ENCODE data around the gene CEP19.

GRCh38 chr3:196694202-196694638, 17.8 kb downstream of the CEP19 start:
- TF ChIP-seq, protein P1, sequence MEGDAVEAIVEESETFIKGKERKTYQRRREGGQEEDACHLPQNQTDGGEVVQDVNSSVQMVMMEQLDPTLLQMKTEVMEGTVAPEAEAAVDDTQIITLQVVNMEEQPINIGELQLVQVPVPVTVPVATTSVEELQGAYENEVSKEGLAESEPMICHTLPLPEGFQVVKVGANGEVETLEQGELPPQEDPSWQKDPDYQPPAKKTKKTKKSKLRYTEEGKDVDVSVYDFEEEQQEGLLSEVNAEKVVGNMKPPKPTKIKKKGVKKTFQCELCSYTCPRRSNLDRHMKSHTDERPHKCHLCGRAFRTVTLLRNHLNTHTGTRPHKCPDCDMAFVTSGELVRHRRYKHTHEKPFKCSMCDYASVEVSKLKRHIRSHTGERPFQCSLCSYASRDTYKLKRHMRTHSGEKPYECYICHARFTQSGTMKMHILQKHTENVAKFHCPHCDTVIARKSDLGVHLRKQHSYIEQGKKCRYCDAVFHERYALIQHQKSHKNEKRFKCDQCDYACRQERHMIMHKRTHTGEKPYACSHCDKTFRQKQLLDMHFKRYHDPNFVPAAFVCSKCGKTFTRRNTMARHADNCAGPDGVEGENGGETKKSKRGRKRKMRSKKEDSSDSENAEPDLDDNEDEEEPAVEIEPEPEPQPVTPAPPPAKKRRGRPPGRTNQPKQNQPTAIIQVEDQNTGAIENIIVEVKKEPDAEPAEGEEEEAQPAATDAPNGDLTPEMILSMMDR (IDR thresholded peaks at IDR 0.05; ENCODE audit: control extremely low read depth in 1 of 3, insufficient read depth in 1 of 3, low read depth in 1 of 3, low read length in 3 of 3): no peak
- TF ChIP-seq ZNF274 (IDR thresholded peaks at IDR 0.05; ENCODE audit: borderline replicate concordance, extremely low read depth, low read length): no peak
- no peak for TF ChIP-seq EP300 (IDR thresholded peaks at IDR 0.05; ENCODE audit: borderline replicate concordance in 1 of 2, low read depth in 2 of 2, low read length in 2 of 2)
- TF ChIP-seq YY1 (IDR thresholded peaks at IDR 0.05; ENCODE audit: low read depth, low read length): no peak
- no peak for TF ChIP-seq EZH2 (IDR thresholded peaks at IDR 0.05; ENCODE audit: low read depth, low read length, severe bottlenecking)
- no peak for TF ChIP-seq POLR2A (IDR thresholded peaks at IDR 0.05; ENCODE audit: control extremely low read depth in 1 of 2, low read depth in 2 of 2, low read length in 2 of 2)
- no peak for TF ChIP-seq JUN (IDR thresholded peaks at IDR 0.05; ENCODE audit: low read depth, low read length)
- TF ChIP-seq, protein P2, sequence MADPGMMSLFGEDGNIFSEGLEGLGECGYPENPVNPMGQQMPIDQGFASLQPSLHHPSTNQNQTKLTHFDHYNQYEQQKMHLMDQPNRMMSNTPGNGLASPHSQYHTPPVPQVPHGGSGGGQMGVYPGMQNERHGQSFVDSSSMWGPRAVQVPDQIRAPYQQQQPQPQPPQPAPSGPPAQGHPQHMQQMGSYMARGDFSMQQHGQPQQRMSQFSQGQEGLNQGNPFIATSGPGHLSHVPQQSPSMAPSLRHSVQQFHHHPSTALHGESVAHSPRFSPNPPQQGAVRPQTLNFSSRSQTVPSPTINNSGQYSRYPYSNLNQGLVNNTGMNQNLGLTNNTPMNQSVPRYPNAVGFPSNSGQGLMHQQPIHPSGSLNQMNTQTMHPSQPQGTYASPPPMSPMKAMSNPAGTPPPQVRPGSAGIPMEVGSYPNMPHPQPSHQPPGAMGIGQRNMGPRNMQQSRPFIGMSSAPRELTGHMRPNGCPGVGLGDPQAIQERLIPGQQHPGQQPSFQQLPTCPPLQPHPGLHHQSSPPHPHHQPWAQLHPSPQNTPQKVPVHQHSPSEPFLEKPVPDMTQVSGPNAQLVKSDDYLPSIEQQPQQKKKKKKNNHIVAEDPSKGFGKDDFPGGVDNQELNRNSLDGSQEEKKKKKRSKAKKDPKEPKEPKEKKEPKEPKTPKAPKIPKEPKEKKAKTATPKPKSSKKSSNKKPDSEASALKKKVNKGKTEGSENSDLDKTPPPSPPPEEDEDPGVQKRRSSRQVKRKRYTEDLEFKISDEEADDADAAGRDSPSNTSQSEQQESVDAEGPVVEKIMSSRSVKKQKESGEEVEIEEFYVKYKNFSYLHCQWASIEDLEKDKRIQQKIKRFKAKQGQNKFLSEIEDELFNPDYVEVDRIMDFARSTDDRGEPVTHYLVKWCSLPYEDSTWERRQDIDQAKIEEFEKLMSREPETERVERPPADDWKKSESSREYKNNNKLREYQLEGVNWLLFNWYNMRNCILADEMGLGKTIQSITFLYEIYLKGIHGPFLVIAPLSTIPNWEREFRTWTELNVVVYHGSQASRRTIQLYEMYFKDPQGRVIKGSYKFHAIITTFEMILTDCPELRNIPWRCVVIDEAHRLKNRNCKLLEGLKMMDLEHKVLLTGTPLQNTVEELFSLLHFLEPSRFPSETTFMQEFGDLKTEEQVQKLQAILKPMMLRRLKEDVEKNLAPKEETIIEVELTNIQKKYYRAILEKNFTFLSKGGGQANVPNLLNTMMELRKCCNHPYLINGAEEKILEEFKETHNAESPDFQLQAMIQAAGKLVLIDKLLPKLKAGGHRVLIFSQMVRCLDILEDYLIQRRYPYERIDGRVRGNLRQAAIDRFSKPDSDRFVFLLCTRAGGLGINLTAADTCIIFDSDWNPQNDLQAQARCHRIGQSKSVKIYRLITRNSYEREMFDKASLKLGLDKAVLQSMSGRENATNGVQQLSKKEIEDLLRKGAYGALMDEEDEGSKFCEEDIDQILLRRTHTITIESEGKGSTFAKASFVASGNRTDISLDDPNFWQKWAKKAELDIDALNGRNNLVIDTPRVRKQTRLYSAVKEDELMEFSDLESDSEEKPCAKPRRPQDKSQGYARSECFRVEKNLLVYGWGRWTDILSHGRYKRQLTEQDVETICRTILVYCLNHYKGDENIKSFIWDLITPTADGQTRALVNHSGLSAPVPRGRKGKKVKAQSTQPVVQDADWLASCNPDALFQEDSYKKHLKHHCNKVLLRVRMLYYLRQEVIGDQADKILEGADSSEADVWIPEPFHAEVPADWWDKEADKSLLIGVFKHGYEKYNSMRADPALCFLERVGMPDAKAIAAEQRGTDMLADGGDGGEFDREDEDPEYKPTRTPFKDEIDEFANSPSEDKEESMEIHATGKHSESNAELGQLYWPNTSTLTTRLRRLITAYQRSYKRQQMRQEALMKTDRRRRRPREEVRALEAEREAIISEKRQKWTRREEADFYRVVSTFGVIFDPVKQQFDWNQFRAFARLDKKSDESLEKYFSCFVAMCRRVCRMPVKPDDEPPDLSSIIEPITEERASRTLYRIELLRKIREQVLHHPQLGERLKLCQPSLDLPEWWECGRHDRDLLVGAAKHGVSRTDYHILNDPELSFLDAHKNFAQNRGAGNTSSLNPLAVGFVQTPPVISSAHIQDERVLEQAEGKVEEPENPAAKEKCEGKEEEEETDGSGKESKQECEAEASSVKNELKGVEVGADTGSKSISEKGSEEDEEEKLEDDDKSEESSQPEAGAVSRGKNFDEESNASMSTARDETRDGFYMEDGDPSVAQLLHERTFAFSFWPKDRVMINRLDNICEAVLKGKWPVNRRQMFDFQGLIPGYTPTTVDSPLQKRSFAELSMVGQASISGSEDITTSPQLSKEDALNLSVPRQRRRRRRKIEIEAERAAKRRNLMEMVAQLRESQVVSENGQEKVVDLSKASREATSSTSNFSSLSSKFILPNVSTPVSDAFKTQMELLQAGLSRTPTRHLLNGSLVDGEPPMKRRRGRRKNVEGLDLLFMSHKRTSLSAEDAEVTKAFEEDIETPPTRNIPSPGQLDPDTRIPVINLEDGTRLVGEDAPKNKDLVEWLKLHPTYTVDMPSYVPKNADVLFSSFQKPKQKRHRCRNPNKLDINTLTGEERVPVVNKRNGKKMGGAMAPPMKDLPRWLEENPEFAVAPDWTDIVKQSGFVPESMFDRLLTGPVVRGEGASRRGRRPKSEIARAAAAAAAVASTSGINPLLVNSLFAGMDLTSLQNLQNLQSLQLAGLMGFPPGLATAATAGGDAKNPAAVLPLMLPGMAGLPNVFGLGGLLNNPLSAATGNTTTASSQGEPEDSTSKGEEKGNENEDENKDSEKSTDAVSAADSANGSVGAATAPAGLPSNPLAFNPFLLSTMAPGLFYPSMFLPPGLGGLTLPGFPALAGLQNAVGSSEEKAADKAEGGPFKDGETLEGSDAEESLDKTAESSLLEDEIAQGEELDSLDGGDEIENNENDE (IDR thresholded peaks at IDR 0.05; ENCODE audit: insufficient replicate concordance, low read length): no peak
- TF ChIP-seq GTF2F1 (IDR thresholded peaks at IDR 0.05; ENCODE audit: borderline replicate concordance, low read depth, low read length): no peak
- TF ChIP-seq, protein P3, sequence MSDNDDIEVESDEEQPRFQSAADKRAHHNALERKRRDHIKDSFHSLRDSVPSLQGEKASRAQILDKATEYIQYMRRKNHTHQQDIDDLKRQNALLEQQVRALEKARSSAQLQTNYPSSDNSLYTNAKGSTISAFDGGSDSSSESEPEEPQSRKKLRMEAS (IDR thresholded peaks at IDR 0.05): no peak
- TF ChIP-seq RXRA (IDR thresholded peaks at IDR 0.05; ENCODE audit: insufficient read depth, low read depth, low read length): no peak
